Measurements from ENCODE around the gene ATG7.

The ATG7 gene

GRCh38 chr3:11600501-11601282 is 328.5 kb downstream of the ATG7 start:
- no peak for DNase-seq

DNA sequence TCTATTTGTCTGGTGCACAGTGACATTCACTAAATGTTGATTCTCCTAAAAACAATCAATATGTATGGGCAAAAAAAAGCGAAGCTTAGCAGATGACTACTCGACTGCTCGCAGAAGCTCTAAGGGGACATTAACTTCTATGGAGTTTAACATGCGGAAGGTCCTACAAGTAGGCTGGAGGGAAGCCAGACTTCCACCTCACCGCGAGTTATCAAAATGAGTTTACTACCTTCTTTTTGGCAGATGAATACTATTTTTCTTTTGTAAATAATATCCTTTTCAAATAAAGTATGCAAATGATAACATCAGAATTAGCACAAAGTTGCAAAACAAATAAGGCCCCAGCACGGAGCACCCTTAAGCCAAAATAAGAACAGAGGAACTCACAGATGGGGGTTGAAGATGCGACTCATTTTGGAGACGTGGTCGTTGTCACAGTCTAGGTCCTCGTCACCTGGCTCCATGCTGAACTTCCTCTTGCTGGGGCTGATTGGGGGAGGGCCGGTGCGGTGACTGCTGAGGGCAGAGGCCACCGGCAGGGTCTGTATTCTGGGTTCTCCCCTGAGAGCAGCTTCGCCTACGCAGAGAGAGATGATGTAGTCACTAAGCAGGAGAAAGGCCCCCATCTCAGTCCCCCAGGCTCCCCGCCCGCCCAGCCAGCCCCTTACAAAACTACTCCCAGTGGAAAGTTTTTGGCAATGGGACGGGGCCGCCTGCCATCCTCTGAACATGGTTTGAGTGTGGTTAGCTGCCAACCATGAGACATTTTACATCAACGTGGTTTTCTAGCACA is 329.4 kb downstream of the ATG7 start:
- DNase-seq = no peak

GRCh38 chr3:11602239-11602840 is 330.1 kb downstream of the ATG7 start:
- no peak for DNase-seq

- DNase-seq = no peak
These were observed 330.8 kb downstream of the ATG7 start for GRCh38 chr3:11602886-11603527.

- DNase-seq = no peak
These were observed 331.4 kb downstream of the ATG7 start for GRCh38 chr3:11603628-11604027.

- DNase-seq = no peak
These were observed 332.1 kb downstream of the ATG7 start for GRCh38 chr3:11604139-11604892.

DNA sequence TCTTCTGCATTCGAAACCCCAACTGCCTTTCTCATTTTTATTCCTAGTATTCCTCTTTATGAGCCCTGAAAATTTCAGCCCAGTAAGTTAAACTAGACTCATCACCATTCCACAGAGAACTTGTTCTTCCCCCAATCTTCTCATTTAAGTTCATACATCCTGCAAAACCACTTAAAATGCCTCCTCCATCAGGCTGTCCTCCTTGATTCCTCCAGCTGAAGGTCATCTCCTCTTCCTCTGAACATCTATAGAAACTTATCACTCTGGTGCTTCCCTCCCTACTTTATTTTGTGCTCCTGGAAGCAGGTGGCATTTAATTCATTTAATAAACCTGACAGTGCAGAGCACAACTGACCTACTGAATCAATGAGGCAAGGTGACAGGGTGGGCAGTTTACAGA is 333.2 kb downstream of the ATG7 start:
- no peak for DNase-seq

DNA sequence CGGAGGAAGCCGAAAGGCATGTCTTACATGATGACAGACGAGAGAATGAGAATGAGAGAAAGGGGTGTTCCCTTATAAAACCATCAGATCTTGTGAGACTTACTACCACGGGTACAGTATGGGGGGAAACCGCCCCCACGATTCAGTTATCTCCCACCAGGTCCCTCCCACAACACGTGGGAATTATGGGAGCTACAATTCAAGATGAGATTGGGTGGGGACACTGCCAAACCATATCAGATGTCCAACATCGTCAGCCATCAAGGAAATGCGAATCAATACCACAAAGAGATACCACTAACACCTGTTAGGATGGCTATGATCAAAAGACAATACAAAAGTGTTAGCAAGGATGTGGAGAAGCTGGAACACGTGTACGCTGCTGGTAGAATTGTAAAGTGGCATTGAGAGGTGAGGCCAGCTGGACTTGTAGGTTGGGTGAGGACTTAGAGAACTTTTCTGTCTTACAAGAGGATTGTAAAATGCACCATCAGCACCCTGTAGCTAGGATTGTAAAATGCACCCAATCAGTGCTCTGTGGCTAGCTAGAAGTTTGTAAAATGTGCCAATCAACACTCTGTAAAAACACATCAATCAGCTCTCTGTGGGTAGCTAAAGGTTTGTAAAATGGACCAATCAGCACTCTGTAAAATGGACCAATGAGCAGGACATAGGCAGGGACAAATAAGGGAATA is 334.0 kb downstream of the ATG7 start:
- no peak for DNase-seq

GRCh38 chr3:11606865-11607440 is 334.8 kb downstream of the ATG7 start:
- DNase-seq = no peak

All from DMS 273 treated with DMSO at 0.1 percent for 48 hours (cell line).